SJCRH30 (cell line): ENCODE measurements around the gene C2CD4D. TPM values are rescaled to one million over a fixed set of nuclear protein-coding genes. Genes with fewer than 3 reads are reported as not detected.
A peak's percentile ranks its signal among the peaks of the same experiment; 100 is the strongest.

Experiments used
- DNase-seq, 2 experiments: peaks; one replicate each; pipeline ENCODE4 v3.0.0-alpha.2; 2015 to 2020
- H3K27ac ChIP-seq: fragments of 250-450 bp; sonication (Bioruptor Pico); 2 replicates; pipeline ENCODE4 v1.5.1; 2020; ENCODE audit warnings: mild to moderate bottlenecking, moderate library complexity
- H3K27me3 ChIP-seq: fragments of 250-450 bp; sonication (Bioruptor Pico); 2 replicates; pipeline ENCODE4 v1.5.1; 2020; ENCODE audit warnings: mild to moderate bottlenecking, moderate library complexity
- H3K36me3 ChIP-seq: fragments of 250-450 bp; sonication (Bioruptor Pico); 2 replicates; pipeline ENCODE4 v1.5.1; 2020; ENCODE audit warnings: mild to moderate bottlenecking, moderate library complexity
- H3K4me1 ChIP-seq: fragments of 250-450 bp; sonication (Bioruptor Pico); 2 replicates; pipeline ENCODE4 v1.5.1; 2020; ENCODE audit warnings: mild to moderate bottlenecking, moderate library complexity
- H3K4me3 ChIP-seq: fragments of 250-450 bp; sonication (Bioruptor Pico); 2 replicates; pipeline ENCODE4 v1.5.1; 2020; ENCODE audit warnings: mild to moderate bottlenecking, moderate library complexity
- H3K9me3 ChIP-seq: fragments of 250-450 bp; sonication (Bioruptor Pico); replicated peaks from 2 replicates; pipeline ENCODE4 v1.5.1; 2020; ENCODE audit warnings: mild to moderate bottlenecking, moderate library complexity
- total RNA-seq: library from RNA; depleted of rRNA; stranded (reverse); fragments of >200 nt; shearing (Covaris generic); gene quantifications from 2 replicates; pipeline ENCODE4 v1.2.3, GENCODE V29; 2014

Gene C2CD4D
- total RNA-seq, 1 experiment from 2014 or later, result not detected

GRCh38 chr1:151833172-151833900 lies 6.3 kb downstream of the C2CD4D start:
- no peak overlapping the region for H3K4me3 ChIP-seq
- DNase-seq, result no peak
- no peaks in the 10 kb centered on the region; the same call in 1 of the 2 replicates for H3K27me3 ChIP-seq
- no peaks in the 10 kb centered on the region for H3K36me3 ChIP-seq
- no peak overlapping the region for H3K27ac ChIP-seq
- peaks cover 19% of the 10 kb centered on the region for H3K4me1 ChIP-seq
- no peaks in the 10 kb centered on the region for H3K9me3 ChIP-seq

- H3K27ac ChIP-seq, result no peak overlapping the region
- H3K9me3 ChIP-seq, result no peaks in the 10 kb centered on the region
- H3K27me3 ChIP-seq, result no peaks in the 10 kb centered on the region; the same call in 1 of the 2 replicates
- H3K36me3 ChIP-seq, result no peaks in the 10 kb centered on the region
- no peak for DNase-seq
- H3K4me3 ChIP-seq, result no peak overlapping the region
- peaks cover 17% of the 10 kb centered on the region for H3K4me1 ChIP-seq
Measured at GRCh38 chr1:151832318-151832980, 7.2 kb downstream of the C2CD4D start.

GRCh38 chr1:151831605-151832004 lies 8.0 kb downstream of the C2CD4D start, which contains the start of gene RORC:
Gene RORC, minus strand, starts transcription at chr1:151831802. Its CDS starts 38 bp downstream, at chr1:151831764.
- no peak within 1 kb of the TSS for H3K27ac ChIP-seq
- H3K9me3 ChIP-seq, result no peaks in the 10 kb centered on the region
- H3K27me3 ChIP-seq, result no peaks in the 10 kb centered on the region; the same call in 1 of the 2 replicates
- DNase-seq, result no peak
- no peak within 1 kb of the TSS for H3K4me3 ChIP-seq
- no peaks in the 10 kb centered on the region for H3K36me3 ChIP-seq
- peaks cover 10% of the 10 kb centered on the region for H3K4me1 ChIP-seq

GRCh38 chr1:151831256-151831591 lies 8.4 kb downstream of the C2CD4D start:
- Histone ChIP-seq H3K36me3 (no peaks in the 10 kb centered on the region), H3K9me3 (no peaks in the 10 kb centered on the region), H3K27ac (no peak overlapping the region), H3K4me3 (no peak overlapping the region), H3K4me1 (peaks cover 7% of the 10 kb centered on the region; the same call in 1 of the 2 replicates), H3K27me3 (no peaks in the 10 kb centered on the region; the same call in 1 of the 2 replicates)
- DNase-seq, result no peak

GRCh38 chr1:151830055-151830454 lies 9.6 kb downstream of the C2CD4D start:
- Histone ChIP-seq H3K27ac (no peak overlapping the region), H3K36me3 (no peaks in the 10 kb centered on the region), H3K4me1 (0 out of 2 replicates have a peak, but pooled peaks cover 2% of the 10 kb centered on the region), H3K9me3 (no peaks in the 10 kb centered on the region), H3K27me3 (no peaks in the 10 kb centered on the region; the same call in 1 of the 2 replicates), H3K4me3 (no peak overlapping the region)
- DNase-seq, result no peak

GRCh38 chr1:151829352-151830046 lies 10.1 kb downstream of the C2CD4D start:
- H3K4me3 ChIP-seq, result no peak overlapping the region
- no peaks in the 10 kb centered on the region; the same call in 1 of the 2 replicates for H3K27me3 ChIP-seq
- no peaks in the 10 kb centered on the region for H3K9me3 ChIP-seq
- H3K36me3 ChIP-seq, result no peaks in the 10 kb centered on the region
- no peak overlapping the region for H3K27ac ChIP-seq
- H3K4me1 ChIP-seq, result 0 out of 2 replicates have a peak, but pooled peaks cover 2% of the 10 kb centered on the region
- DNase-seq, result no peak

- Histone ChIP-seq H3K27me3 (no peaks in the 10 kb centered on the region; the same call in 1 of the 2 replicates), H3K4me3 (no peak overlapping the region), H3K36me3 (no peaks in the 10 kb centered on the region), H3K27ac (no peak overlapping the region), H3K4me1 (0 out of 2 replicates have a peak, but pooled peaks cover 2% of the 10 kb centered on the region), H3K9me3 (no peaks in the 10 kb centered on the region)
- peak; percentile 34 to 45 for DNase-seq
Measured at GRCh38 chr1:151828921-151829320, 10.7 kb downstream of the C2CD4D start.

- Histone ChIP-seq H3K4me1 (no peaks in the 10 kb centered on the region), H3K9me3 (no peaks in the 10 kb centered on the region), H3K27ac (no peak overlapping the region), H3K4me3 (no peak overlapping the region), H3K27me3 (no peaks in the 10 kb centered on the region; the same call in 1 of the 2 replicates), H3K36me3 (no peaks in the 10 kb centered on the region)
- DNase-seq, result no peak
Measured at GRCh38 chr1:151827853-151828252, 11.8 kb downstream of the C2CD4D start.

- Histone ChIP-seq H3K27me3 (no peaks in the 10 kb centered on the region; the same call in 1 of the 2 replicates), H3K4me3 (no peak overlapping the region), H3K36me3 (no peaks in the 10 kb centered on the region), H3K27ac (no peak overlapping the region), H3K9me3 (no peaks in the 10 kb centered on the region), H3K4me1 (no peaks in the 10 kb centered on the region)
- DNase-seq, result no peak
Measured at GRCh38 chr1:151825751-151826660, 13.6 kb downstream of the C2CD4D start.

- H3K9me3 ChIP-seq, result no peaks in the 10 kb centered on the region
- no peaks in the 10 kb centered on the region for H3K4me1 ChIP-seq
- no peak for DNase-seq
- H3K27me3 ChIP-seq, result no peaks in the 10 kb centered on the region; the same call in 1 of the 2 replicates
- H3K4me3 ChIP-seq, result no peak overlapping the region
- no peaks in the 10 kb centered on the region for H3K36me3 ChIP-seq
- H3K27ac ChIP-seq, result no peak overlapping the region
Measured at GRCh38 chr1:151825204-151825603, 14.4 kb downstream of the C2CD4D start.

- no peak overlapping the region for H3K4me3 ChIP-seq
- DNase-seq, result no peak
- H3K27ac ChIP-seq, result no peak overlapping the region
- no peaks in the 10 kb centered on the region for H3K36me3 ChIP-seq
- H3K27me3 ChIP-seq, result no peaks in the 10 kb centered on the region; the same call in 1 of the 2 replicates
- H3K9me3 ChIP-seq, result no peaks in the 10 kb centered on the region
- H3K4me1 ChIP-seq, result no peaks in the 10 kb centered on the region
Measured at GRCh38 chr1:151823175-151823574, 16.4 kb downstream of the C2CD4D start.

- no peak for DNase-seq
- no peaks in the 10 kb centered on the region for H3K4me1 ChIP-seq
- no peaks in the 10 kb centered on the region for H3K9me3 ChIP-seq
- H3K27ac ChIP-seq, result no peak overlapping the region
- H3K36me3 ChIP-seq, result no peaks in the 10 kb centered on the region
- peaks cover 4% of the 10 kb centered on the region; the same call in 1 of the 2 replicates for H3K27me3 ChIP-seq
- H3K4me3 ChIP-seq, result no peak overlapping the region
Measured at GRCh38 chr1:151822404-151822803, 17.2 kb downstream of the C2CD4D start.

- H3K4me1 ChIP-seq, result no peaks in the 10 kb centered on the region
- H3K27me3 ChIP-seq, result peaks cover 6% of the 10 kb centered on the region; the same call in 1 of the 2 replicates
- no peaks in the 10 kb centered on the region for H3K36me3 ChIP-seq
- no peak overlapping the region for H3K27ac ChIP-seq
- H3K4me3 ChIP-seq, result no peak overlapping the region
- no peaks in the 10 kb centered on the region for H3K9me3 ChIP-seq
- DNase-seq, result peak in 1 of 2 experiments; percentile 27
Measured at GRCh38 chr1:151820940-151821339, 18.7 kb downstream of the C2CD4D start.
